Activated CD8-positive, alpha-beta memory T cell treated with anti-CD3 and anti-CD28 coated beads, Interleukin-2, amount 50 U/mL, for 24 hours (primary cell): ENCODE data around the gene MPC2.
"Not testable (repeated sequence)": the region's sequence is repeated elsewhere in the genome, so short reads cannot be mapped to it uniquely, and the experiment has no call there.

Source experiments
- DNase-seq: peaks from one replicate; pipeline ENCODE4 v3.0.0-alpha.2; 2020; ENCODE audit errors: extremely low read depth

Gene MPC2

GRCh38 chr1:167934426-167935215 is 2.3 kb downstream of the MPC2 start:
- DNase-seq: no peak

- DNase-seq: no peak
Measured at GRCh38 chr1:167933788-167934187, 3.1 kb downstream of the MPC2 start.

GRCh38 chr1:167929725-167930124 is 7.1 kb downstream of the MPC2 start:
- DNase-seq: no peak

- not testable (repeated sequence) for DNase-seq
Measured at GRCh38 chr1:167928919-167929318, 8.0 kb downstream of the MPC2 start.

GRCh38 chr1:167928457-167928852 is 8.4 kb downstream of the MPC2 start:
- no peak for DNase-seq

GRCh38 chr1:167927046-167927754 is 9.7 kb downstream of the MPC2 start:
- DNase-seq: no peak

GRCh38 chr1:167926486-167926997 is 10.3 kb downstream of the MPC2 start:
- DNase-seq: no peak

GRCh38 chr1:167924543-167925231 is 12.2 kb downstream of the MPC2 start:
- no peak for DNase-seq

GRCh38 chr1:167924102-167924501 is 12.8 kb downstream of the MPC2 start:
- DNase-seq: no peak

- no peak for DNase-seq
Measured at GRCh38 chr1:167923324-167924056, 13.4 kb downstream of the MPC2 start.

- DNase-seq: no peak
Measured at GRCh38 chr1:167922611-167923074, 14.2 kb downstream of the MPC2 start.

- DNase-seq: no peak
Measured at GRCh38 chr1:167922023-167922422, 14.8 kb downstream of the MPC2 start.

GRCh38 chr1:167916766-167917511 is 19.9 kb downstream of the MPC2 start:
- DNase-seq: no peak

GRCh38 chr1:167915569-167915968 is 21.3 kb downstream of the MPC2 start:
- no peak for DNase-seq

- DNase-seq: no peak
Measured at GRCh38 chr1:167913895-167914496, 22.9 kb downstream of the MPC2 start, which contains the start of gene ADCY10. Gene ADCY10 (minus strand): TSS chr1:167914134. CDS start chr1:167905140, 8,994 bp downstream.

- no peak for DNase-seq
Measured at GRCh38 chr1:167912294-167912693, 24.6 kb downstream of the MPC2 start.

- no peak for DNase-seq
Measured at GRCh38 chr1:167911413-167911812, 25.5 kb downstream of the MPC2 start.

GRCh38 chr1:167910530-167910929 is 26.3 kb downstream of the MPC2 start:
- no peak for DNase-seq

- DNase-seq: no peak
Measured at GRCh38 chr1:167909691-167910180, 27.1 kb downstream of the MPC2 start.

GRCh38 chr1:167905671-167906070 is 31.2 kb downstream of the MPC2 start:
- no peak for DNase-seq
